ENCODE results near the gene ZNF581.

DNA sequence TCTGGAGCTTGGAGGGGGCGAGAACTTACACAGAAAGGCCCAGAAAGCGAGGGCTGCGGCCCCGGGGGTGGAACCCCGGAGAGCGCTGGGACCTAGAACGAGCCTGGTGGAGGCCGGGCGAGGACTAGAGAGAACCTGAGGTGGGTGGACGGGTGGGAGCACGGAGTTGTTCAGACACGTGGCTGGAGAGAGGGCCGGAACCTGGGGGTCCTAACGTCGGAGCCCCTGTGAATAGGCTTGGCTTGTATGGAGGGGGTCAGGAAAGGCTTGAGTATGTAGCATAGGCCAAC, 383 bp downstream of the ZNF581 start:
- no peak for TF ChIP-seq CTCF (conservative IDR thresholded peaks at IDR 0.05; ENCODE audit: low read depth, low read length)
- no peak for TF ChIP-seq EZH2 (IDR thresholded peaks at IDR 0.05; ENCODE audit: borderline replicate concordance, low read depth, low read length, poor library complexity, severe bottlenecking)
